CD4-positive, alpha-beta T cell treated with Interleukin-6 at 100 ng/mL for 8 hours (primary cell): ENCODE results near the gene ANO10.

ENCODE experiments used
- DNase-seq: peaks from one replicate; pipeline ENCODE4 v3.0.0-alpha.2; 2020; ENCODE audit warnings: mixed read lengths, low spot score

ANO10 gene

DNA sequence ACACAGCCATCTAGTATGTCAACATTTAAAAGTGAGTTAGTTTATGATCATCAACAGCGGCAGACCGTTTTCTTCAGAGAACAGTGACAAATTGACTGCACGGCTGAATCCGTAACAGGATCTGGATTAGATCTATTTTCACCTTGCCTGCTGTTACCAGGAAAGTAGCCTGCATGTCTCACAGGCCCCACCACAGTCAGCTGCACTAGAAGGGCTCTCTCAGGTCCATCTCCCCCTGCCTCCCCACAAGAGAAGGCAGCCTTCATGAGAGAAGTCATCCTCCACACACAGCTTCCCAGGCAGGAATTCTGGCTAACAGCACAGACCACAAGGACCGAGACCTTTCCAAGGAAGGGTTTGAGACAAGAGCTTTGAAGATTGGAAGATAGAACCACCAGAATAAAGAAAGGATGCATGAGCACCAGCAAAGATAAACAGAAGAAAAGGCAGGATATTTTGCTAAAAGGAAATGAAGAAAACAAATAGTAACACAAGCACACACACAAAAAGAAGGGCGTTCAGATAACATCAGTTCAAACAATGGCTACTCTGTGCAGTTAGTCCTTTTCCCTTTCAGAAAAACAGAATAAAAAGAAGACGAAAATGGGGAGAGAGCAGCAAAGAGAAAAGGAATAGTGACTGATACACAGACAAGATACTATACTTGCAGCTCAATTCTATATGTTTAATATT, 208.0 kb downstream of the ANO10 start:
- DNase-seq = no peak

DNA sequence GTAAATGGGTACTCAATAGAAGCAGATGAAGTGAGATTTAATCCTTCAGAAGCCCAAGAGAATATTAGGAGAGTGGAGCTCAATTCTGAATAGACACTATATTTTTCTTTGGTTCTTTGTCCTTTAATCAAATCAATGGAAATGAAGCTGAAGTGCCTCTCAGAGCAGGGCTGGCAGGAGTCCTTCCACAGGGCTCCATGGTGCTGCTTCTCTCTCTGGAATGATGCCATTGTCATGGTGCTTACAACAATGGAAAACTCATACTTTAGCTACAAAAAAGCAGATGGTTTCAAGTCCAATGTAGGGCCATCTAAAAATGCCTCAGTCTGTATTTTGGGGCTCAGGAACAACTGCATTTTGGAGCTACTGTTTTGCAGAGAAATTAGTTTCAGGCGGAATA, 210.4 kb downstream of the ANO10 start:
- no peak for DNase-seq

DNA sequence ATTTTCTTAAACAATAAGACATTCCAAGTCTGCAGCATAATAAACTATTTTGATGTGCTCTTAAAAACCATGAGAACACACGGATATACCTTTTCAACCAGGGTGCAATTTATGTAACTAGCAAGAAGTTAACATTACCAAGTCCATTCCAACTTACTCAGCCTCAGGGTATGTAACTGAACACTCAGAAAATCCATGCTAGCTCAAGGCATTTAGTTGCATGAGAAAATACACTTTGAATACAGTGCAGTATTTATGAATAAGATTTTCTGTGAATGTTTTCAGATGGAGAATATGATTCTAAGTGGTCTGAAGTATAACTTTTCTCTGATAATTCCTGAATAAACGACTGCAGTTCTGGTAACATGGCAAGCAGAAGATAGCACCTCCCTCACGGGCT, 211.2 kb downstream of the ANO10 start:
- no peak for DNase-seq

DNA sequence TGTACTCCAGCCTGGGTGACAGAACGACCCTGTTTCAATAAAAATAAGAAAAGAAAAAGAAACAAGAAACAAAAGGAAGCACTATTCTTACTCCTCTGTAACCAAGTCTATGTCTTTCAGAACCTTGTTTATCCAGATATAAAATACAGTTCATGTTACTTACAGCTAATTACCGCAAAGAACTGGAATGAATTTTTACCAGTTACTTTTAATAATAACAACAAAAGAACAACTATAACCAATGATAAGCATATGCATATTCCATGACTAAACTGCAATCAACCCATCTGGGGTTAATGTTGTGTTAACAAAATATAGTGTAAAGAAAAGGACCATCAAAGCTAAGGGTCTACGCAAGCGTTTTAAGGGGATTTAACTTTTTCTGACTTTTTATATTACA, 212.3 kb downstream of the ANO10 start:
- no peak for DNase-seq

DNA sequence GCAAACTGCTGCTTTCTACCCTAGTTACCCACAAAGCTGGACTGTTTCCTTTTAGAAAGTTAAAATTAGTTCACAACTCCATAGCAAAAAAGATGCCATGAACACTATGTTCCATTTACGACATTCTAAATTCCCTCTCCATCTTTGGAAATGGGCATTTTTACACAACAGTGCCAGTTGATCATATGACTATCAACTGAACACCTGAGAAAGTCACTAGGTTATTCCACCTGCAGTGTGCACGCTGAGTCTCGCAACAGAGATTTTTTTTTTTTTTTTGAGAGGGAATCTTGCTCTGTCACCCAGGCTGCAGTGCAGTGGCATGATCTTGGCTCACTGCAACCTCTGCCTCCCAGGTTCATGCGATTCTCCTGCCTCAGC, 215.2 kb downstream of the ANO10 start:
- DNase-seq = no peak

DNA sequence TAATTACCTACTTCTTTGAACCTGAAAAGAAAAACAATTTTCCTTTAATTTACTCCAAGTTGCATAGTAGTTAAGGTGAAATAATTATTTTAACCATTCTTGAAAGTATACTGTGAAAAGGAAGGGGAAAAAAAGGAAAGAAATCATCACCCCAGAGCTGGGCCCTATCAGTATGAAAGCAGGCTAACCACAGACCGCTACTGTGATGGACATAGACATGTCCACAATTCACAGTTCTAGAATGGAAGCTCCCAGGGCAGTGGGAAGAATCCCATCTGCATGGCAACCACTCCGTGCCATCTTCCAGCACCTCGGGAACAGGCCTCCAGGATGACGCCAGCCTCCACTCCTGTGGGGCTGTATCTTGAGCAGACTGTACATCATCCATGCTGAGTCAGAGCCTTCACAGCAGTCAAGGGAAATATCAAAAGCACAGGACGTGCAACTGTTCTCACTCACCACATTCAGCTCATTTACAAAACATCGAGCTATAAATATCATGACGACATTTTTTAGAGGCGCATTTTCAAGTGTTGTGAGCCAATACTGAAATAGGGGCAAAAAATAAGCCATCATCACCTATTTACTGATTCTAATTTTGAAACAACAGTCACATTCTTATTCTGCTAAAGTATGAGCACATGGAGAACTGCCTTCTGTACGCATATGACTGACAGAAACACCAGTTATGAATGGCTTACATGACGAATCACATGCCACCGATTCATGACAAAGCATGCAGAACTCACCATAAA, 215.7 kb downstream of the ANO10 start:
- no peak for DNase-seq

DNA sequence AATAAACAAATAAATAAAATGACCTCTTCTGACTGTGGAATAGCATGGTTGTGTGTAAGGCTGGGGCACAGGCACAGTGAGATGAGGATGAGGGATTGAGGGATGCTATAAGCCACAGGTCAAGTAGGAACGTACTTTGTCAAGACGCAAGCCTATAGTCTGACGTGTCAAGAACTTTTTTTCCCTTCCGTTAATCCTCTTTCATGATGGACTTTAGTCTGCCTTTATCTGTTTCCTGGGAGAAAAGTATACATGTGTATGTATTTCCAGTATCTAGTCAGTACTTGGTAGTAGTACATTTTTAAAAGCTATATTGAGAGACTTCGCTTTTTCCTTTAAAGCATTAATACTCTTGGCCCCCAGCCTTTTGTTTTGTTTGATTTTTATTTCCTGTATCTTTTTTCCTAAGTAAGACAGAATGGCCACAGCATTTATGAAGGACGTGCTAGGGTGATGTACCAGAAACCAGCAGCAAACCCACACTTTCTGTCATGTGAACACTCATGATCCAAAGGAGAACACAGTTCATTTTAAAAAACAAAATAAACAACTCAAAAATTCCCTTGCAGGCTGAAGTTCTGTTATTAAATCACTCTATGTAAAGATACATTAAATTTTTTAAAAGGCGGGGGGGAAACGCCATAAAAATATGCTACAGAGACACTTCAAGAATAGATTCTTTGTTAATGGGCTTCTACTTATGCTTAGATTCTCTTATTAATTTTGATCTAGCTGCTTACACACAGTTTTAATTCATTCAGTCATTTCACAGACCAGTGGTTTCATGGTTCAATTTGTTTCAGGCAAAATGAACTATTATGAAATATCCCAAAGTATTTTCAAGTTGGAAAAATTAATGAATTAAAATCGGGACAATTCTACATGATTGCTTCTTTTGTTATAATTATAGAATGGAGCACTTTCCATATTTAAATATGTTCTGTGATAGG, 220.8 kb downstream of the ANO10 start:
- DNase-seq = no peak

DNA sequence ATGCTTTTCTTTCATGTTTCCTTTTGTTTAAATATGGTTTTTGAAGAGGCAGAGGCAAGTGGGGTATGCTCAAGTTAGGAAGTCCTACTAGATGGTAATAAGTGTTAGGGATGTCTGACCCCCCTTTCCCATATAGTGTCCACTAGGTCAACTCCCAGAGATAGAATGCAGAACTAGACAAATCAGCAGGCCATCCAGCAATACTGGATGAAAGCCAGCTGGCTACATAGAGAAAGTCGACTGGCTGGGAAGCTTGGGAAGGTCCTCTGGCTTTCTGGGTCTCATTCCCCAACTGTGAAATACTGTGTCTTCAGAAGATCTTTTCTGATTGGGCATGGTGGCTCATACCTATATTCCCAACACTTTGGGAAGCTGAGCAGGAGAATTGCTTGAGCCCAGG, 221.6 kb downstream of the ANO10 start:
- DNase-seq = no peak

DNA sequence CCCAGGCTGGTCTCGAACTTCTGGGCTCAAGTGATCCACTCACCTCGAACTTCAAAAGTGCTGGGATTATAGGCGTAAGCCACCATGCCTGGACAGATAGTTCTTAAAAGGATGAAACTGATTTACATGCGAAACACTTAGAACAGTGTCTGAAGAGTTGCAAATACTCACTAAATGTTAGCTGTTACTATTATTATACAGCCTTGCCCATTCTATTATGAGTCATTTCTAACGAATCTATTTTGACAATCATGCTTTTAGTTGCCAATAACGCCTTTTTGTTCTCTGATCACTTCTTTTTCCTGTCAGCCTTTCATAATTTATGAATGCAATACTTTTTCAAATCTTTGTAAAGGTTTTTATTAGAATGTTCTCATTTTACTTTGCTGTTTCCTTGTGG, 222.8 kb downstream of the ANO10 start:
- DNase-seq = no peak

DNA sequence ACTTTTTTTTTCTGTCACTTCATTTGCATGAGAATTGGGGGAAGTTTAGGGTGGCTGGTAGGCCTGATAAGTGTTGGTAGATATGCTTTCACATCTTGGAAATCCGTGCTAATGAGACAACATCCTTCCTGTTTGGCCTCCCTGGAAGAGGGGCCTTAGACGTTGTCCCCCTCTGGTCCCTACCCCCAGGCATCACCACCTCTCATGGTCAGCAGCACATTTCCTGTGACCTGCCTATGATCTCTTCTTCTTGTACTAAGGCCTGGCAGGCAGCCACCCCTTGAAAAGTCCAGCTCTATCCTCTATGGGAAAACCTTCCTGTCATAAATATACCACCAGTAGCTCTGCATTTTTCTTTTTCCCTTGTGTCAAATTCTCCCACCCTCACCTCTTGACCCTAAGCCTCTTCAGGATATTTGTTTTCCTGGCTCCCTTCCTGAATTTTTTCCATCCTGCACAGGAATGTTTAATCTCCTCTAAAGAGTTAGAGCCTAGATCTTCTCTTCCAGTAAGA, 227.7 kb downstream of the ANO10 start:
- DNase-seq = no peak

DNA sequence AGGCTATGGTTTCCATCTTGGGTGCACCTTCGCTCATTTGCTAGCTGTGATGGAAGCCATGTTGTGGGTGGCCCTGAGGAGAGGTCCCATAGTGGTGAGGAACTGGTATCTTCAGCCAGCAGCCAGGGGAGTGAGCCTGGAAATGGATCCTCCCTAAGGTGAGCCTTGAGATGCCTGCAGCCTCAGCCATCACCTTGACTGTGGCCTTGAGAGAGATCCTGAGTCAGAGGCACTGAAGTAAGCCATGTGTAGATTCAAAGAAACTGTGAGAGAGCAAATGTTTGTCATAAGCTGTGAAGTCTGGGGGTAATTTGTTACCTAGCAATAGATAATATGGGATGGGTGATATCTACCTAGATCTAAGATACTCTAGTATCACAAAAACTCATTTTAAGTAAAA, 230.2 kb downstream of the ANO10 start:
- no peak for DNase-seq

DNA sequence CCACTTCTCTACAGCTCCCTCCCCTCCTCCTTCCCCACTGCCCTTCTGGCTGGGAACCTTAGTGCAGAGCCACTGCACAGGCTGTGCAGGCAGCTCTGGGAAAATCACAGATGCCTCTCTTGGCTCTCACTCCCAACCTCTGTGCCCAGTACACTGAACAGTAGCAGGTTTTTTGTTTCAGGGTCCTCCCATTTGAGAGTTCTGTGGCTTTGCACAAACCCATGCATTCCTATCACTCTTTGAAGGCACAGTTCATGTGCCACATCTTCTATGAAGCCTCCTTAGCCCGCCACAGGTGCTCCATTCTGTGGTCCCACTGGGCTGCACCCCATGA, 231.6 kb downstream of the ANO10 start:
- DNase-seq = no peak

DNA sequence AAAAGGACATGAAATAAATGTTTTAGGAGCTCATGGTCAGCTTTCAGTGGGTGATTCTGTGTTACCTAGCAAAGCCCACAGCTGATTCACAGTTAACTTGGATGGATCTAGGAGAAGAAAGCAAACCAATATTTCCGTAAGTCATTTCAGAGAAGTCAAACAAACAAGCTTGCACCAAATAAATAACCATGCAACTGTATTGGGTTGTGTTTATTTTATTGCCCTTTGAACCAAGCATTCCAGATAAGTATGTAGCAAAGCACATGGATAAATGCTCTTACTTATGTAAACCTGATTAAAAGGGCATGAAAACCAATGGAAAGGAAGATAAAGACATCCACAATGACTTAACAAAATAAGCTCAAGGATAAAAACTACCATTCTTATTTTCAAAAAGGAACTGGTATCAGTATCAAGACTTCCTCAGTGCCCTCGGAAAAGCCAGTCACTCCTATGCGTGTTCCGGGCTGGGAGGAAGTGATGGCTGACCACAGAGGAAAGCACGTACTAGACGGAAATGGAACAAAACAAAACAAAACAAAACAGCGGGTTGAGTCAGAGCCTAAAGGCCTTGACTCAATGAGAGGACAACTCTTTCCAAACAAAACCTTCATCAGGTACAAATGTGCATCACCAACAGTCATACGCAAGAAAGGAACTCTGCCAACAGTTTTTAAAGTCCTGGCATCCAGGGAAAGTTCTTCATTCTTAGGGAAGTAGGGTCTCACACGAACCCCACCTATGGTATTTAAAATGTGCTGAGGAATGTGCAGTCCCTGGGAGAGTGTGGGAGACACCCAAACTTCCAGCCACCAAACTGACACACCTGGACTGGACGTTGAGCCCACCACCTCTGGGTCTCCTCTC, 232.2 kb downstream of the ANO10 start:
- peak; percentile 85 for DNase-seq

DNA sequence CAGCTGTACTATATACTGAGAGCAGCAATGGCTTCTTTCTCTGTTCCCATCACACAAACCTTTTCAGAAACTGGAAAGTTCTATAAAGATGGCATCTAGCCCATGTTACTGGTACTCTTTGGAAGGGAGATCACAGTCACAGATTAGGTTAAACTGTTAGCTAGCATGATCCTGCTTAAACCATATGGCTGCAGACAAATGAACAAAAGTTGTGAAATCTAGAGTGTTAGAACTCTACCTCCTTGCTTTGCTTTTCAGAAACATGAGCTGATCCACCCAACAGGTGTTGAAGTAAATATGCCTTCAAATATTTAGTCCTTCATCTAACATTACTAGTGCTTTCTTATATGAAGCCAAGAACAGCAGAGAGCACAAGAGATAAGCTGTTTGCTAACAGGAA, 232.9 kb downstream of the ANO10 start:
- no peak for DNase-seq

DNA sequence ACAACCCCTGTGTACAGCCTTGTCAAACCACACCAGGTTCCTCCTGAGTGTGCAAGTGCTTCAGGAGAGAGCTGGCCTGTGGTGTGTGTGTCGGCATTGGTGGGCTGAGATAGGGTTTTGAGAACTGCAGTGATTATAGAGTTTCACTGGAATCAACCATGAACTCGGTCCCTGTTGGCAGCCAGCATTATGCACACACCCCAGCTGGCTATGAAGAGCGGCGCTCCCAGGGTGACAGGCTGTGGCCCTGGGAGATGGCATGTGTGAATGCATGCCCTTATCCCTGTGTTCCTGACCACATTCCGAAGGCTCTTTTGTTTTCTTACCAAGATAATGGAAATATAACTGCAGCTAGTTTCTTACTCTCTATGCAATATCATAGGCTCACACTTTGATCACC, 233.6 kb downstream of the ANO10 start:
- no peak for DNase-seq

DNA sequence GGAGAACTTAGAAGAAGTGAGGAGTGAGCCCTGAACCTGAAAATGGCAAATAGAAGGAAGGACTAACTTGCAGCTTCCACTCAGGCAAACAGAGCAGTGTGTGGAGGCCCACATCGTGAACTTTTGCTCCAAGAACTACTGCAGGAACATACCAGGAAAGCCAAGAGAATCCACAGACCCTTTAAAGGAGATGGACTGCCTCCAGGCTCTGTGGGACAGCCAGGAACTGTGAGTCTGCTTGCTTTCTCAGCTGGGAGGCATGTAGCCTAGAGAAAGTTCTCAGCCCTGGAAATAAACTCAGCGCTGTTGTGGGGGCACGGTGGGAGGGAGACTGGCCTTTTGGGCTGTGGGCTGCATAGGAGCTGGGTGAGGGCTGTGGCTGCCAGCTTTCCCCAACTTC, 242.5 kb downstream of the ANO10 start:
- no peak for DNase-seq

DNA sequence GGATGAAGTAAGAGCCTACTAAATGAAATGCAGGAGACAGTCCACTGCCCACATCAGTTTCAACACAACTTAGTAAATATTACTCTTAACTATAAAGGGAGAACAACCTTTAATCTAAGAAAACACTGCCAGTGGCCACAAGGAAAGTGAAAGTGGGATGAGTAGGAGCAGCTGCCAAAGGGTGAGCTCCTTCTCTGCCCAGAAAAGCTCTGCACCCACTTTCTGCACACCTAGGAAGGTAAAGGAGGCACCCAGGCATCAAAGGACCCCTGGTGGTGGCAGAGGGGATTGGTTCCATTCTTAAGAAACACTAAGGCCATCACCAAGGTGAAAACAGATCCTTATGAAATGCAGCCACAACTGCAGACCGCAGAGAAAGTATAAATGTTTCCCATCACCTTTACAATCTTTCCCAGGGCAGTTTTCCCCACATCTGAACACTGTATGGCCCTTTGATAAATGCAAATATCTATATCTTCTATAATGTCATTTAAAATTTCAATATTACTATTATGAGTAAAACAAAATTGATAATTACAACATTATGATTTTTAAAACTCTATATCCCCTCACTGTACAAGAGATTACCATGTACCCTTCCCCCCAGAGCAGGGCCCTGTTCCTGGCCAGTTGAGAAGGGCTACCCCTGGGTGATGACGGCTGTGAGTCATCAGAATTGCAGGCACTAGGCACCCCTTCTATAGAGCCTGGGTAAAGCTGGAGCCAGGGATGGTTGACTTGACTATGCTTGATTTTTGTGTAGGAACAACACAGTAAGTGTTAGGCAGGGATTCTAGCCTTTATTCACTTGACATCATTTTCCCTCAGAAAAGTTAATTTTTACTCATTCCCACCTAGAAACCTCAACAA, 243.5 kb downstream of the ANO10 start:
- peak; percentile 77 for DNase-seq

DNA sequence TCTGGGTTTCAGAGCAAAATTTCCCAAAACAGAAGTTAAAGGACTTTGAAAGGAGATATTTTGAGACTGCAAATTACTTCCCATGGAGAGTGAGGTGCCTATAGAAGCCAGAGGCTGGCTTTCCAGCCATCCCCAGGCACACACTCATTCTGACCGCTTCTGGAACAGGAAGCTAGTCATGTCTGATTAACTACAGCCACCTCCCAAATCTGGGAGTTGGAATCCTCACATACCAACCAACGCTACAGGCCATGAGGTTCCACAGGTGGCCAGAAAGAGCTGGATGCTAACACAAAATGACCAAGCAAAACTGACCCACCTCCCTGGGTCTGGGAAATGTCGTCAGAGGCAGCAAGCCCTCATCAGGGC, 248.3 kb downstream of the ANO10 start:
- no peak for DNase-seq

DNA sequence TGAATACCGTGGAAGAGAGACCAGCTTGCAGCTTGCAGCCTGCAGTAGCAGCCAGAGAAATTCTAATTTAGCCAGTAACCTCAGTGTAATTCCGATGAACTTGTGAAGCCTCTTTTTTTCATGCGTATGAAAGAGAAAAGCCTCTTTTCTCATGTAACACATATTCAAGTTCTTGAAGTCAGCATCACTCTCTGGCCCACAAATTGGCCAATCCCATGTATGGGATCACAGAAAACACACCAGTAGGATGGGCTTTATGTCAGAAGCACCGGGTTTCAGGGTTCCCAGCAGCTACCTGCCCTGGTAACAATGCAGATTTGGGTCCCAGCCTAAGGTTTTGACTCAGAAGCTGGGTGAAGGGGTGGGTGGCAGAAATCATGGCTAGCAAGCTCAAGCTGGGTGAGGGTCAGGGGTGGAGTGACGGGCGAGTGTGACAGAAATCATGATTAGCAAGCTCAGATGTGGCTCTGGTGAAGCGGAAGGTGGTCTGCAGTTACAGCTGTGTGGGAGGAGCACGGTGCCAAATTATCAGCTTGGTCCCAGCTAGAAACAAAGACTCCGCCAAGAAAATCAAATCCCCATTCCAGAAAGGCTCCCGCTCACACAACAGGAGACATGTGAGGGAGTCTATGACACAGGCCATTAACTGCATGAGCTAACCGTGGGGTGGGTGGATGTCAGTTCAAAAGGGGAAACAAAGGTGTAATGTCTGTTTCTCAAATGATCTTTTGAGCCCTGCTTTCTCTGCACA, 248.8 kb downstream of the ANO10 start:
- DNase-seq = no peak
